Activated CD8-positive, alpha-beta memory T cell treated with anti-CD3 and anti-CD28 coated beads for 36 hours (primary cell): ENCODE data around the gene LRRC45. TPM values are rescaled to one million over a fixed set of nuclear protein-coding genes. Genes with fewer than 3 reads are reported as not detected.
"Not testable (repeated sequence)": the region's sequence is repeated elsewhere in the genome, so short reads cannot be mapped to it uniquely, and the experiment has no call there.

Experiments used
- CTCF ChIA-PET: fragments of 350-600 bp; sonication (Branson Sonifier 250); formaldehyde crosslinking; loops from one replicate; lab custom pipeline; 2021; ENCODE audit warnings: antibody characterized with exemption; lab: Charles Lee
- POLR2A ChIA-PET: fragments of 350-600 bp; sonication (Branson Sonifier 250); formaldehyde crosslinking; loops from one replicate; lab custom pipeline; 2021; ENCODE audit warnings: antibody characterized with exemption; lab: Charles Lee
- total RNA-seq, 2 experiments: library from RNA; stranded (reverse); gene quantifications; one replicate each; pipeline ENCODE4 v1.2.3, GENCODE V29; 2021

Gene LRRC45
- total RNA-seq, 2 experiments from 2014 or later, result 30.2 to 31.3 TPM

GRCh38 chr17:82035956-82036633 is 13.0 kb downstream of the LRRC45 start:
- POLR2A ChIA-PET, result interaction anchor here (1.3 kb wide), 2 partner anchors 20 to 62 kb away, joined by 3 read pairs; no protein-coding TSS in a partner anchor
- CTCF ChIA-PET, result interaction anchor here (0.6 to 2.1 kb wide), 6 partner anchors 10 to 389 kb away, joined by 3 to 8 read pairs (median 4); no protein-coding TSS in a partner anchor

- ChIA-PET POLR2A (interaction anchor here (1.3 kb wide), 2 partner anchors 20 to 62 kb away, joined by 3 read pairs; no protein-coding TSS in a partner anchor), CTCF (interaction anchor here (1.3 to 2.1 kb wide), 3 partner anchors 10 to 17 kb away, joined by 4 to 8 read pairs (median 5); no protein-coding TSS in a partner anchor)
Measured at GRCh38 chr17:82036634-82037091, 13.6 kb downstream of the LRRC45 start.

DNA sequence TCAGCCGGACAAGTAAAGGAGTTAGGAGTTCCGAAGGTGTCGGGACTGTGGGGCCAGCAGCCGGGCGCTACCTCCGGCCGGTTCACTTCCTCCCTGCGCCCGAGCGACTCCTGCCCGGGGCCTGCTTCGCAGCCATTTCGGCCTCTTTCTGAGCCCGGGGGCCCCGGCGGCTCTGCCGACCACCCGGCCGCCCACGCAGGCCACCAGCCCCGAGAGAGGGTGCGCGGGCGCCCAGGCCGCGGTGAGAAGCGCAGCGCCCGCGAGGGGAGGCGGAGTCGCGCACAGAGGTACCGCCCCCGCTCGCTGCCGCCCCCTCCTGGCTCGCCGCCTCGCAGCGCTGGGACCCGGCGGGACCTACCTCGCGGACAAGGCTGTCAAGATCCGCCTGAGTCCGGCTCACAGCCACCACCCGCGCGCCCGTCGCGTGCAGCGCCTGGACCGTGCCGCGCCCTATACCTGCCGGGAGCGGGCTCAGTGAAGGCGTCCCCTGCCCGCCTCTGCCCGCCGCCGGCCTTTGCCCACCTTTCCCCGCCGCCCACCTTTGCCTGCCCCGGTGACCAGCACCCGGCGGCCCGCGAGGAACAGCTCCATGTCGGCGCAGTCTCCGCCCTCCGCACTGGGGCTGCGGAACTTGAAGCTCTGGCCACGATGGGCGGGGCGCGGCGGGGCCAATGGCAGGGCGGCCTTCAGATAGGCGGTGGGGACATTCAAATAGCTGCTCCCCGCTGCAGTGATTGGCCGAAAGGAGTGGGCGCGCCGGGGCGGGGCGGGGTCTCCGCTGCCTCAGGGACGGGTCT is 14.2 kb downstream of the LRRC45 start, which contains the start of gene DCXR:
Gene DCXR, minus strand, starts transcription at position 606 of the 797 bp plus-strand sequence. Its CDS starts 15 bp downstream, at position 591.
- POLR2A ChIA-PET, result interaction anchor here (0.7 to 1.4 kb wide), 10 partner anchors 12 to 177 kb away, joined by 3 to 7 read pairs (median 3); partner anchors contain the start of genes CENPX and LRRC45
- CTCF ChIA-PET, result interaction anchor here (0.6 to 2.0 kb wide), 12 partner anchors 9 to 140 kb away, joined by 3 to 5 read pairs (median 3); partner anchors contain the start of genes LRRC45 and MAFG

- CTCF ChIA-PET, result interaction anchor here (0.6 to 2.0 kb wide), 11 partner anchors 8 to 141 kb away, joined by 3 to 5 read pairs (median 3); partner anchors contain the start of genes LRRC45 and MAFG
- POLR2A ChIA-PET, result interaction anchor here (0.7 to 1.4 kb wide), 10 partner anchors 12 to 176 kb away, joined by 3 to 7 read pairs (median 3); partner anchors contain the start of genes CENPX and LRRC45
Measured at GRCh38 chr17:82037889-82038195, 14.7 kb downstream of the LRRC45 start.

- POLR2A ChIA-PET, result not testable (repeated sequence)
- CTCF ChIA-PET, result interaction anchor here (0.6 to 0.9 kb wide), 3 partner anchors 10 to 623 kb away, joined by 3 to 4 read pairs (median 3); no protein-coding TSS in a partner anchor
Measured at GRCh38 chr17:82038796-82039409, 15.8 kb downstream of the LRRC45 start.

- CTCF ChIA-PET, result interaction anchor here (0.6 to 1.0 kb wide), 3 partner anchors 9 to 622 kb away, joined by 3 to 6 read pairs (median 4); no protein-coding TSS in a partner anchor
- POLR2A ChIA-PET, result no interaction called here
Measured at GRCh38 chr17:82039695-82040299, 16.7 kb downstream of the LRRC45 start.

- CTCF ChIA-PET, result interaction anchor here (1.2 kb wide), 1 partner anchor 57 kb away, joined by 3 read pairs; the partner anchor contains the start of gene FASN
- POLR2A ChIA-PET, result no interaction called here
Measured at GRCh38 chr17:82041144-82041814, 18.2 kb downstream of the LRRC45 start.

DNA sequence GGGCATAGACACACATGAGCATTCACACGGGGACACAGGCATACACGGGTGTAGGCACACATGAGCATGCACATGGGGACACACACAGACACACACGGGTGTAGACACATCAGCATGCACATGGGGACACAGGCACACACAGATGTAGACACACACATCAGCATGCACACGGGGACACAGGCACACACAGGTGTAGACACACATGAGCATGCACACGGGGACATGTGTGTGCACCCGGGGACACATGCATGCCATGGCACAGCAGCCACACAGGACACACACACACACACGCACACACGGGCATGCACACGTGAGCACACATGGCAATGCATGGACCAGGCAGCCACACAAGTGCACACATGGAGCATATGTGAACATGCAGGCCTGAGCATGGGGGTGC is 19.5 kb downstream of the LRRC45 start:
- ChIA-PET CTCF (no interaction called here), POLR2A (no interaction called here)

DNA sequence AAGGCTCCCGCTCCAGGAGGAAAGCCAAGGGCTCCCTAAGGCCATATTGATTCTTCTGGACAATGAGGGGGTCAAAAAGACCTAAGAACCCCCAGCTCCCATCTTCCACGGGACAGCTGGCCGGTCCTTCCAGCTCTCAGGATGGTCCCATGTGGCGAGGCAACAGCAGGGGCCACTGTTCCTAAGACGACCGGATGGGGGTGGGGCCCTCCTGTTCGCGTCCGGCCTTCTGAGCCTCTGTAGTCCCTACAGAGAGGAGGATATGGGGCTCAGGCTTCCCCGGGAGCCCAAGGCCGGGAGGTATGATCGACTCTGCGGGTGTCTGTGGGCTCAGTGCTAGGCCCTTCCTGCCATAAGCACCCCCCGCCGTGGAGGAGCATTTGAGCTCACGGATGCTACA is 20.4 kb downstream of the LRRC45 start:
- ChIA-PET CTCF (no interaction called here), POLR2A (no interaction called here)

DNA sequence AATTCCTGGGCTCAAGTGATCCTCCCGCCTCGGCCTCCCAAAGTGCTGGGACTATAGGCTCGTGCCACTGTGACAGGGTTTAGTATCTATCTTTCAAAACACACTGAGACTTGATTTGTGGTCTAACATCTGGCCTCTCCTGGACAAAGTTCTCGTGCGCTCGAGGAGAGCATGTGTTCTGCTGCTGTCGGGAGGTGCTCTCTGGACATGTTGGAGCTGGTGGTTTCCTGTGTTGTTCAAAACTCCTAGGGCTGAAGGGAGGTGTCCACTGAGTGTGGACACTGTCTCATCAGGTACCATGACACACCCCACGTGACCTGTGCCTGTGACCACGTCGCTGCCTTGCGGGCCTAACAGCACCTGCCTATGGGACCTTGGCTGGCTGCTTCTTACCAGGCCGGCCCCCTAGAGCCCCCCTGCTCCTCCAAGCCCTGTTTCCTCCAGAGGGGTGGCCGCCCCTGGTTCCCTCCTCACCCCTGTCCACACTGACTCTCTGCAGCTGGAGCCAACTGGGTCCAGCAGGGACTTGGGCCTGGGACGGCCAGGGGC is 22.9 kb downstream of the LRRC45 start:
- CTCF ChIA-PET, result interaction anchor here (1.7 kb wide), 1 partner anchor 9 kb away, joined by 5 read pairs; the partner anchor contains the start of gene DCXR

DNA sequence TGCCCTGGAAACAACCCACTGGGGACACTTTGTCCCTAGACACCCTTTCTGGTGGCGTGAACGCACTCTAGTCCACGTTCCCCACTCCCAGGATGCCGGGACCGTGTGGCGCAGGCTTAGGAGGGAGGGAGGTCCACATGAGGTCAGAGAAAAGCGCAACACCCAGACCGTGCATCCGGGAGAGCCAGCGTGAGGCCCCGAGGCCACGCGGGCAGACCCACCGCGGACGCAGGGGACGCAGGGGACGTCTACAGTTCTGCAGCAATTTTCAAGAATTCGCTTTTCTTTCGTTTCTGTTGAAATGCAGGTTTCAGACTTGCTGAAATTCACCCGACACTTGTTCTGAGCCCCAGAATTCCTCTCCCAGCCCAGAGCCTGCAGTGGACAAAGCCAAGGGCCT is 23.8 kb downstream of the LRRC45 start:
- ChIA-PET CTCF (interaction anchor here (1.7 kb wide), 1 partner anchor 10 kb away, joined by 5 read pairs; the partner anchor contains the start of gene DCXR), POLR2A (no interaction called here)

More for the DNA sequence above, 22.9 kb downstream of the LRRC45 start:
- POLR2A ChIA-PET, result no interaction called here

GRCh38 chr17:82047379-82047778 is 24.3 kb downstream of the LRRC45 start:
- ChIA-PET POLR2A (no interaction called here), CTCF (no interaction called here)

GRCh38 chr17:82047914-82048570 is 24.9 kb downstream of the LRRC45 start:
- POLR2A ChIA-PET, result no interaction called here

DNA sequence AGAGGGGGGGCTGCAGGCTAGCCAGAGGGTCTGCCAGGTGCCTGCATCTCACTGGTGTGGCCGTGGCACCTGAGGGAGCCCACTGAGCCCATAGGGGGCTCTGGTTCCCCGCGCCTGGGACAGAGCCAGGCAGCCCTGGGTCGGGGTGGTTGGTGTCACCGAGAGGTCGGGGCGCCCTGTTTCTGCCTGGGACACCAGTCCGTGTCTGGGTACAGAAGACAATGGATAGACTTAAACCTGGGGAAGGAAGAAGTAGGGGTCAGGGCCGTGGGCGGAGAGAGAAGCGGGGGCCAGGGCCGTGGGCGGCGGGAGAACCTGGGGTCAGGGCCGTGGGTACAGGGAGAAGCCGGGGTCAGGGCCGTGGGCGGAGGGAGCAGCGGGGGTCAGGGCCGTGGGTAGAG is 25.5 kb downstream of the LRRC45 start:
- CTCF ChIA-PET, result interaction anchor here (0.7 kb wide), 1 partner anchor 10 kb away, joined by 3 read pairs; no protein-coding TSS in a partner anchor
- POLR2A ChIA-PET, result no interaction called here

More at GRCh38 chr17:82047914-82048570, 24.9 kb downstream of the LRRC45 start:
- CTCF ChIA-PET, result interaction anchor here (0.7 kb wide), 1 partner anchor 9 kb away, joined by 3 read pairs; no protein-coding TSS in a partner anchor

DNA sequence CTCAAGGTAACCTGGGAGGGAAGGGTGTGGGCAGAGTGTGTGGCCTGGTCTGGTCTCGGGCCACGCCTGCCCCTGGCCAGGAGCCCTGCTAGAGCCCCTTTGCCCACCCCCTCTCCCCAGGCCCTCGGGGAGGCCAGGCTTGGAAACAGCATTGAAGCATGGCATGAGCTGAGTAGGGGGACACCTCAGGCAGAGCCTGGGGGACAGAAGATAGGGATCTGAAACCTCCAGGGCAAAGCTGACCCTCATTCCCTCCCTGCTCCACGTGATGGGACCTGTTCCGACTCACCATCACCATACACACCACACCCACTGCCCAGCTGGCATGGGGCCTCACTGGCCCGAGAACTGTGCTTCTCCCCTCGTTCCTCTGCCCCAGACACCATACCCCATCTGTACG is 26.0 kb downstream of the LRRC45 start:
- POLR2A ChIA-PET, result interaction anchor here (1.0 kb wide), 1 partner anchor 11 kb away, joined by 3 read pairs; the partner anchor contains the start of gene DCXR
- CTCF ChIA-PET, result interaction anchor here (1.0 to 1.6 kb wide), 2 partner anchors 12 to 50 kb away, joined by 3 read pairs; partner anchors contain the start of gene DCXR

- ChIA-PET CTCF (interaction anchor here (1.0 to 1.6 kb wide), 2 partner anchors 12 to 49 kb away, joined by 3 read pairs; partner anchors contain the start of gene DCXR), POLR2A (interaction anchor here (1.0 kb wide), 1 partner anchor 12 kb away, joined by 3 read pairs; the partner anchor contains the start of gene DCXR)
Measured at GRCh38 chr17:82049521-82049971, 26.4 kb downstream of the LRRC45 start.
